ENCODE data around the gene CLOCK. TPM values are rescaled to one million over a fixed set of nuclear protein-coding genes. Genes with fewer than 3 reads are reported as not detected.

The CLOCK gene
- total RNA-seq, 4 donors from 2014 or later: 21.9 to 60.7 (median 34.2) TPM

DNA sequence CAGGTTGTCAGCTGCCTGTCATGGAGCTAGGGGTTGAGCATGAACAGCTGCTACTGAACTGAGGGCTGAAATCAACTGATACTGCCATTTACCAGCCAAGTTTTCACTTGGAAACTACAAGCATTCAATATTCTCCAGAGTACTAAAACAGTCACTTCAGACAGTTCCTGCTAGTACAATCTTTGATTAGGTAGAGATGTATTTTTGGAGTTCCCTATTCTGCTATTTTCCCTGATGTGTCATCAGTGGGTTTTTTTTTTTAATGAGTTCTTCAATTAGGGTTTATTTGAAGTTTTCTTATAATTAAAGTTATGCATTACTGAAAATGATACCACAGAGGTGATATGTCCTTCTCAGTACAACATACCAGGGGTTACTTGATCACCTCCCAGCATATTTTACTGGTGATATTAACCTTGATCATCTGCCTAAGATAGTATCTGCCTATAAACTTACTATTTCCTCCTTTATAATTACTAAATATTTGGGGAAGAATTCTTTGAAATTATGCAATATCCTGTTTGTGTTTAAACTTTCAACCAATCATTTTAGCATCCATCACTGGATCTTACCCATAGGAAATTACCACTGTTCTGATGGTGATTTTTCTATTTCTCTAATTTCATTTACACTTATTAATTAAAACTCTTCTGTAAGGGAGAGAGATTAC, 31.8 kb upstream of the CLOCK start:
- Histone ChIP-seq H3K4me3 (no peak overlapping the region), H3K4me1 (no peaks in the 10 kb centered on the region), H3K9me3 (peaks cover 0 to 9% (median 0%) of the 10 kb centered on the region in 3 donors), H3K36me3 (no peaks in the 10 kb centered on the region), H3K27ac (no peak overlapping the region), H3K27me3 (no peaks in the 10 kb centered on the region)
- TF ChIP-seq POLR2A (IDR thresholded peaks at IDR 0.05): no peak
- TF ChIP-seq, protein P1, sequence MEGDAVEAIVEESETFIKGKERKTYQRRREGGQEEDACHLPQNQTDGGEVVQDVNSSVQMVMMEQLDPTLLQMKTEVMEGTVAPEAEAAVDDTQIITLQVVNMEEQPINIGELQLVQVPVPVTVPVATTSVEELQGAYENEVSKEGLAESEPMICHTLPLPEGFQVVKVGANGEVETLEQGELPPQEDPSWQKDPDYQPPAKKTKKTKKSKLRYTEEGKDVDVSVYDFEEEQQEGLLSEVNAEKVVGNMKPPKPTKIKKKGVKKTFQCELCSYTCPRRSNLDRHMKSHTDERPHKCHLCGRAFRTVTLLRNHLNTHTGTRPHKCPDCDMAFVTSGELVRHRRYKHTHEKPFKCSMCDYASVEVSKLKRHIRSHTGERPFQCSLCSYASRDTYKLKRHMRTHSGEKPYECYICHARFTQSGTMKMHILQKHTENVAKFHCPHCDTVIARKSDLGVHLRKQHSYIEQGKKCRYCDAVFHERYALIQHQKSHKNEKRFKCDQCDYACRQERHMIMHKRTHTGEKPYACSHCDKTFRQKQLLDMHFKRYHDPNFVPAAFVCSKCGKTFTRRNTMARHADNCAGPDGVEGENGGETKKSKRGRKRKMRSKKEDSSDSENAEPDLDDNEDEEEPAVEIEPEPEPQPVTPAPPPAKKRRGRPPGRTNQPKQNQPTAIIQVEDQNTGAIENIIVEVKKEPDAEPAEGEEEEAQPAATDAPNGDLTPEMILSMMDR (IDR thresholded peaks at IDR 0.05 in 4 of 5, conservative IDR thresholded peaks at IDR 0.05 in 1 of 5): no peak
- in situ Hi-C loops (cut with MboI; ENCODE audit: low sequenced_read_pairs in 4 of 4): loop anchor here in 1 of 4 donors (25.0 kb wide), 1 partner anchor 109 kb away; no protein-coding TSS in a partner anchor
- DNase-seq: no peak
- intact Hi-C loops (cut with DNase I; ENCODE audit: low total_unique reads): no loop called here
- ATAC-seq: no peak

DNA sequence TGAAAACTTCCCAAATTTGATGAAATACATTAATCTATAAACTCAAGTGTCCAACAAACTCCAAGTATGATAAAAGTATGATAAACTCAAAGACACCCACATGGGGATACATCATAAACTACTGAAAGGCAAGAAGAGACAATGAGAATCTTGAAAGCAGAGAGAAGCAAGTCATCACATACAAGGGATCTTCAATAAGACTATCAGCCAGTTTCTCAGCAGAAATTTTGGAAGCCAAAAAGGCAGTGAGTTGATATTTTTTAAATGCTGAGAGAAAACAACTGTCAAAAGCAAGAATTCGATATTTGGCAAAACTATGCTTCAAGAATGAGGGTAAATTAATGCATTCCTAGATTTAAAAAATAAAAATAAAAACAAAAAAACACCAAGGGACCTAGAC, 28.8 kb upstream of the CLOCK start:
- H3K27ac ChIP-seq: no peak overlapping the region
- no peak for ATAC-seq
- TF ChIP-seq, protein P1 (IDR thresholded peaks at IDR 0.05 in 4 of 5, conservative IDR thresholded peaks at IDR 0.05 in 1 of 5): no peak
- no peak for TF ChIP-seq POLR2A (IDR thresholded peaks at IDR 0.05)
- H3K4me3 ChIP-seq: no peak overlapping the region
- H3K36me3 ChIP-seq: no peaks in the 10 kb centered on the region
- no peak for DNase-seq
- intact Hi-C loops (cut with DNase I; ENCODE audit: low total_unique reads): no loop called here
- no peaks in the 10 kb centered on the region for H3K27me3 ChIP-seq
- H3K4me1 ChIP-seq: no peaks in the 10 kb centered on the region
- in situ Hi-C loops (cut with MboI; ENCODE audit: low sequenced_read_pairs in 4 of 4): loop anchor here in 1 of 4 donors (25.0 kb wide), 1 partner anchor 112 kb away; no protein-coding TSS in a partner anchor
- H3K9me3 ChIP-seq: peaks cover 0 to 9% (median 0%) of the 10 kb centered on the region in 3 donors

DNA sequence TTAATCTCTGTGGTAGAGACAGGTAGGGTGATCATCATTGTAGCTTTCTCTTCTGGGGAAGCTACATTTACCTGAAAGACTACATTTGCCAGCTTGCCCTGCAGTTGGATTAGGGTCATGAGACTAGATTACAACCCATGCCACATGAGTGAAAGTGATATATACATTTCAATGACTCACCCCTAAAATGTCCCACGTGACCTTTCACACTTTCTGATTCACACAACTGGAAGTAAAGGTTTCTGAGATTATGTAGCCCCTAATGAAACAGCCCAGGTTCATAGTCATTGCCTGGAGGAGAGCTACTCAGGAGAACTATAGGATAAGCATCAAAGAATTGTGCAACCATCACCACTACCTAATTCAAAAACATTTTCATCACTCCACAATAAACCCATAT, 27.5 kb upstream of the CLOCK start:
- Histone ChIP-seq H3K27me3 (no peaks in the 10 kb centered on the region), H3K27ac (no peak overlapping the region), H3K4me3 (no peak overlapping the region), H3K4me1 (no peaks in the 10 kb centered on the region), H3K9me3 (peaks cover 0 to 9% (median 0%) of the 10 kb centered on the region in 3 donors), H3K36me3 (no peaks in the 10 kb centered on the region)
- in situ Hi-C loops (cut with MboI; ENCODE audit: low sequenced_read_pairs in 4 of 4) (loop anchor here in 1 of 4 donors (25.0 kb wide), 1 partner anchor 587 kb away; no protein-coding TSS in a partner anchor), intact Hi-C loops (cut with DNase I; ENCODE audit: low total_unique reads) (no loop called here)
- ATAC-seq (no peak), DNase-seq (no peak)
- TF ChIP-seq POLR2A (IDR thresholded peaks at IDR 0.05): no peak
- TF ChIP-seq, protein P1 (IDR thresholded peaks at IDR 0.05 in 4 of 5, conservative IDR thresholded peaks at IDR 0.05 in 1 of 5): no peak

DNA sequence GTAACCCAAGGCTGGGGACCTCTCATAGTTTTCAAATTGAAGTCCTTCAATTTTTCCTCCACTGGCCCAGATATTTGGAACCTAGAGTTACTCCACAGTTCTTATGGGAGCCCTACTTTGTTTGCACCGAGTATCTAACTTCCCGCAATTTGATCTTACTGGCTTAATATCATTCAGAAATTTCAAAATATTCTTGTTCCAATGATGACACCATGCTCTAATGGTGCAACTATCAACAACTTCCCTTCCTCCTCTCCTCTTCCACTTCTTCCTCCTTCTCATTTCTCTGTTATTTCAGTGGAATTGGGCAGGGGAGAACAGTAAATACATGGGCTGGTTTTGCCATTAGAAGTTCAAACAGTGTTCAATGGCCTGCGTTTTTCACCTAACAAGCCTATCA, 25.1 kb upstream of the CLOCK start:
- intact Hi-C loops (cut with DNase I; ENCODE audit: low total_unique reads): no loop called here
- H3K27ac ChIP-seq: no peak overlapping the region
- no peak overlapping the region for H3K4me3 ChIP-seq
- H3K4me1 ChIP-seq: no peaks in the 10 kb centered on the region
- H3K9me3 ChIP-seq: peaks cover 0 to 9% (median 0%) of the 10 kb centered on the region in 3 donors
- in situ Hi-C loops (cut with MboI; ENCODE audit: low sequenced_read_pairs in 4 of 4): loop anchor here in 1 of 4 donors (25.0 kb wide), 1 partner anchor 585 kb away; no protein-coding TSS in a partner anchor
- H3K36me3 ChIP-seq: no peaks in the 10 kb centered on the region
- H3K27me3 ChIP-seq: no peaks in the 10 kb centered on the region
- TF ChIP-seq POLR2A (IDR thresholded peaks at IDR 0.05): no peak
- TF ChIP-seq, protein P1 (IDR thresholded peaks at IDR 0.05 in 4 of 5, conservative IDR thresholded peaks at IDR 0.05 in 1 of 5): no peak
- DNase-seq (no peak), ATAC-seq (no peak)
